MV-4-11 (cell line): Measurements from ENCODE around the gene ANKRD11.
"Not testable (repeated sequence)": the region's sequence is repeated elsewhere in the genome, so short reads cannot be mapped to it uniquely, and the experiment has no call there.

Experiments used
- DNase-seq: peaks from one replicate; lab custom pipeline; 2025; lab: John Stamatoyannopoulos, UW

The ANKRD11 gene

DNA sequence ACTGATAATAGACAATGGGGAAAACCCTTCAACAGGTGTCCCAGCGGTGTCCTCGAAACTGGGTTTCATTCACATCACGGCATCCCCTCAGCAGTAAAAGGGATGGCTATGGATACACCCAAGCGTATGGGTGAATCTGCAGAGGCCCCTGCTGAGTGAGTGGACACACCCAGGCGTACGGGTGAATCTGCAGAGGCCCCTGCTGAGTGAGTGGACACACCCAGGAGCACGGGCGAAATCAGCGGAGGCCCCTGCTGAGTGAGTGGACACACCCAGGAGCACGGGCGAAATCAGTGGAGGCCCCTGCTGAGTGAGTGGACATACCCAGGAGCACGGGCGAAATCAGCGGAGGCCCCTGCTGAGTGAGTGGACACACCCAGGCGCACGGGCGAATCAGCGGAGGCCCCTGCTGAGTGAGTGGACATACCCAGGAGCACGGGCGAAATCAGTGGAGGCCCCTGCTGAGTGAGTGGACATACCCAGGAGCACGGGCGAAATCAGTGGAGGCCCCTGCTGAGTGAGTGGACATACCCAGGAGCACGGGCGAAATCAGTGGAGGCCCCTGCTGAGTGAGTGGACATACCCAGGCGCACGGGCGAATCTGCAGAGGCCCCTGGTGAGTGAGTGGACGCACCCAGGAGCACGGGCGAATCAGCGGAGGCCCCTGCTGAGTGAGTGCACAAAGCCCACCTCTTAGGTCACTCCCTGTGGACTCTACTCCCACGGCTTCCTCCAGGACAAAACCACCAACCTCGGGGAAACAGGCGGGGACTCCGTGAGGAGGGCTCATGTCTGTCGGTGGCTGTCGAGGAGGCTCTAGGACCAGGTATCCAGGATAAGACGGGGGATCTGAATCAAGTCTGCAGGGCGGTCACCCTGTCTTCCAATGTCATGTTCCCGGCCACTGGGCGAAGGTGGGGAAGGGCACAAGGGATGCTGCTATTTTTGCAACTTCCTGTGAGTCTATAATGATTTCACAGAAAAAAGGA is 161.7 kb downstream of the ANKRD11 start:
- DNase-seq, result not testable (repeated sequence)

DNA sequence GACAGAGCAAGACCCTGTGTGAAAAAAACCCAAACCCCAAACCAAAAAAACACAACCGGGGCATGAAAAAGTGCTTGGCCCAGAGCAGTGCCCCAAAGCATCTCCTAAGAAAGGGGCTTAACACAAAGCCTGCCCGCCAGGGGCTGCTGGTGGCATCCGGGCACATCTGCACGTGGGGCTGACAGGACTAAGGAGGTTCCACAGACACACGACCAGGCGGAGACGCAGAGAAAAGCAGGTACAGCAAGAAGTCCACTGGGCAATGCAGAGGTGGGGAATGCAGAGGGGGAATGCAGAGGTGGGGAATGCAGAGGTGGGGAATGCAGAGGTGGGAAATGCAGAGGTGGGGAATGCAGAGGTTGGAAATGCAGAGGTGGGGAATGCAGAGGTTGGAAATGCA is 163.6 kb downstream of the ANKRD11 start:
- DNase-seq, result no peak

DNA sequence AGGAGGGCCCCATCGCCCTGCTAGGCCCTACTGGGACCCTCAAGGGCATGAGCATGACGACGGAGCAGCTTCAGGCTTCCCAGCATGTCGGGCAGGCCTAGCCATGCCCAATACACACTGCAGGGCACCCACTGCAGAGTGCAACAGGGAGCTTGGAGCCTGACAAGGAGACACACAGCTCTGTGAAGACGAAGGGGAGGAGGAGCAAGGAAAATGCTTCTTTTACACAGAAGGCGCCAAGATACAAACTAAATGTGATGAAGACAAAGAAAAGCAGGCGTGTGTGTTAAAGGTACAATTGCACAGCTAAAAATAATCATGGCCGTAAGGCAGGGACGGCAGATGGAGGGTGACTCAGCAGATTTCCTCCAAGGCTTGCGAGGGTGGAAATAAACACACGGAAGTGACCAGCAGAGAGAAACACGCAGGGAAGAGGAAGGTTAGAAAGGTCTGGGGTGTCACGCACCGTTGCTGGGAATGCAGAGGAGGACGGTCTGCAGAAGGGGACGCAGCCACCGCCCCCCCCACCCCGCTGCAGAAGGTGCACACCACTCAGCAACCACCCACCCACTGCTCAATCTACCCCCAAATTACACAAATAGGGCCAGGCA is 164.4 kb downstream of the ANKRD11 start:
- DNase-seq, result peak; percentile 85

DNA sequence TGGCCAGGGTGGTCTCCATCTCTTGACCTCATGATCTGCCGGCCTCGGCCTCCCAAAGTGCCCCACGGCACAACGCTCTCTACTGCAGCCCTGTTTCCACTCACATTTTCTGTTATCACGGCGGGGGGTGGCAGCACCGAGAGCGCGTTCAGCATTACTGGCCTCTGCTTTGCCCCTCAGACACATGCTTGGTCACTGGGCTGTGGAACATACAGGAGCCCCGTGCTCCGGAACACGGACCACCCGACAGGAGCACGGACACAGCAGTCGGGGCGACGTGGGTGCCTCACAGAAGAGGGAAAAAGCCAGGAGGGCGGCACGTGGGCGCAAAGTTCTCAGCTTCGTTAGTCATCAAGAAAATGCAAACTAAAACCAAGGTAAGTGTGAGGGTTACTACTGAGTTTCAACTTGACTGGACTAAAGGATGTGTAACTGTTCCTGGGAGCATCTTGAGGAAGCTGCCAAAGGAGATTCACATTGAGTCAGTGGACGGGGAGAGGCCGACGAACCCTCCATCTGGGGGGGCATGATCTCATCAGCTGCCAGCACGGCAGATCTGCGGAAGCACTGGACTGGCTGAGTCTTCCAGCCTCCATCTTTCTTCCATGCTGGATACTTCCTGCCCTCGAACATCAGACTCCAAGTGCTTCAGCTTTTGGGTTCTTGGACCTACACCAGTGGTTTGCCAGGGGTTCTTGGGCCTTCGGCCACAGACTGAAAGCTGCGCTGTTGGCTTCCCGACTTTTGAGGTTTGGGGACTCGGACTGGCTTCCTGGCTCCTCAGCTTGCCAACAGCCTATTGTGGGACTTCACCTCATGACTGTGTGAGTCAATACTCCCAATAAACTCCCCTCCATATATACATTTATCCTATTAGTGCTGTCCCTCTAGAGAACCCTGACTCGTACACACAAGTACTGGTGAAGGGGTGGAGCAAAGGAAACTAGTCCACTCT is 166.0 kb downstream of the ANKRD11 start:
- peak; percentile 21 for DNase-seq

DNA sequence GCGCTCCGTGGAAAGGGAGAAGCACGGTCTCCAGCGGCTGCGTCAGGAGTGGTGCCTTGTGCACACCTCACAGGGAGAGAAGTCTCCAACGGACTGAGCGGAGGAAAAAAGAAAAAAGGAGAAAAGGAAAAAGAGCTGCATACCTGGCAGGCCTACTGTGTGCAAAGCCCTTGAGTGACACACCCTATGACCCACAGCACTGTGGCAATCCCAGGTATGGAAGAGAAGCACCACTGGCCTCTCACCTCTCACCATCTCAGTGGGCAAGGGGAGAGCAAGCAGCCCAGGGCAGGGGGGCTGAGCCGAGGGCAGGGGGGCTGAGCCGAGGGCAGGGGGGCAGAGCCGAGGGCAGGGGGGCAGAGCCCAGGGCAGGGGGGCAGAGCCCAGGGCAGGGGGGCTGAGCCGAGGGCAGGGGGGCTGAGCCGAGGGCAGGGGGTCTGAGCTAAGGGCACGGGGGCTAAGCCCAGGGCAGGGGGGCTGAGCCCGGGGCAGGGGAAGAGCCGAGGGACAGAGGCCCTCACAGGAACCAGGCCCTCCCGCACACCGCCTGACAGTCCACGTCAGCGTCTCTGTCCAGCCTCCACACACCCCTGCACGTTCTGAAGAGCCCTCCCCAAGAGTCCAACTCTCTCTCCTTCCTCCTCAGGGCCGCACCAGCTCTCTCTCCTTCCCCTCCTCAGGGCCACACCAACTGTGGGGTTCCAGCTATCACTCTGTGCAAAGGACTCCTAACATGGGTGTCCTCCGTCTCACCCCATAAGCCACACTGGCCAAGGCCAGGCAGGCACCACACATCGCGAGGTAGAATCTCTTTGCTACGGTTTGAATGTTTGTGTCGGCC is 167.0 kb downstream of the ANKRD11 start:
- no peak for DNase-seq

DNA sequence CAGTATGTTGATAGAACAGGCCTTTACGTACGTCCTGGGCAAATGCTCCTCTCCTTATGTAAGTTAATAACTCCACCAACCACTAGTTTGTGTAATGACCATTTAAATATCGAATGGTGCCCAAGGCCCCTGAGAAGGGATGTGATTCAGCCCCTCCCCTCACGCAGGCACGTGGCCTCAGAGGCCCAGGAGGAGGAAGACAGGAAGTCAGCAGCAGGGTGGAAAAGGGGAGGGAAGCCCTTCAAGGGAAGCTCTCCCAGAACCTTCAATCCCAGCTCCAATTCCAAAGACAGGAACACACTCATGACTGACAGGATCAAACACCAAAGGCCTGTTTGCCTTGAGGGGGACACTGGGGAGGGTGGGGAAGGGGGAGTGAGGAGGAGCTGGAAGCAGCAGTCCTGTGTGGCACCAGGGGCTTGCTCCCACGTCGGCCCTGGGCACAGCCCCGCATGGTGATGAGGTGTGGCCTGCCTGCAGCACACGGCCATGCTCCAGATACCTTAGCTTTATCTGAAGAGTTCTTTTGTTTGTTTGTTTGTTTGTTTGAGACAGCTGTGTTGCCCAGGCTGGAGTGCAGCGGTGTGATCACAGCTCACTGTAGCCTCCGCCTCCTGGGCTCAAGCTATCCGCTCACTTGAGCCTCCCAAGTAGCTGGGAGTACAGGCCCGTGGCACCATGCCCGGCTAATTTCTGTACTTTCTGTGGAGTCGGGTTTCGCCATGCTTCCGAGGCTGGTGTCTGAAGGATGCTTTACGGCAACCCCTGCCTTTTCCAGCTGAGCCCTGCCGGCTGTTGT is 167.8 kb downstream of the ANKRD11 start:
- DNase-seq, result peak; percentile 22

DNA sequence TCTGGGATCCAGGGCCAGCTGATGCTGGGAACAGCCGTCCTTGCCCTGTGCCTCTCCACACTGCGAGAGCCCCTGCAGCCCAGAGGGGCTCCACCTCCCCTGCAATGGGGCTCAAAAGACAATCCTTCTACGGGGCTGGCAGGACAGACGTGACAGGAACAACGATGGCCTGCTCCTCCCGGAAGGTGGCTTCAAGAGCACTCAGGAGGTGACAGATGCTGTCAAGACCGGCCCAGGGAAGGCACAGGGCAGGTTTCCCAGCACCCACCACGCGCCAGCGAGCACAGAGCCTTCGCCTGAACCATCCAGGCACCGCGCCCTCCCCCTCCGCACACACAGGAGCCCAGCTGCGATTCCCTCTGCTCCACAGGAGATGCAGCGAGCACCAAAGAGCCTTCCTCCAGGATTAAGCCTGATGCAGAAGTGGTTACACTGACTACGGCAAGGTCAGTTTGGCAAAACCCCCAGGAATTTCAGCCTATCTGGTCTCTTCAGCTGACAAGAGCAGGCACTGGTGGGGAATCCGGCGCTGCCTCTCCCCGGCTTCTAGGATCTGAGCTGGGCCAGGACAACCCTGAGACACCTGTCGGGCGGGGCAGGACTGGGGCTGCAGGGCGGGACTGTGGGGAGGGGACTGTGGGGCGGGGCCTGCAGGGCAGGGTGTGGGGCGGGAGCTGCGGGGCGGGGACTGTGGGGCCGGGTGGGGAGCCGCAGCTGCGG is 169.4 kb downstream of the ANKRD11 start:
- no peak for DNase-seq

DNA sequence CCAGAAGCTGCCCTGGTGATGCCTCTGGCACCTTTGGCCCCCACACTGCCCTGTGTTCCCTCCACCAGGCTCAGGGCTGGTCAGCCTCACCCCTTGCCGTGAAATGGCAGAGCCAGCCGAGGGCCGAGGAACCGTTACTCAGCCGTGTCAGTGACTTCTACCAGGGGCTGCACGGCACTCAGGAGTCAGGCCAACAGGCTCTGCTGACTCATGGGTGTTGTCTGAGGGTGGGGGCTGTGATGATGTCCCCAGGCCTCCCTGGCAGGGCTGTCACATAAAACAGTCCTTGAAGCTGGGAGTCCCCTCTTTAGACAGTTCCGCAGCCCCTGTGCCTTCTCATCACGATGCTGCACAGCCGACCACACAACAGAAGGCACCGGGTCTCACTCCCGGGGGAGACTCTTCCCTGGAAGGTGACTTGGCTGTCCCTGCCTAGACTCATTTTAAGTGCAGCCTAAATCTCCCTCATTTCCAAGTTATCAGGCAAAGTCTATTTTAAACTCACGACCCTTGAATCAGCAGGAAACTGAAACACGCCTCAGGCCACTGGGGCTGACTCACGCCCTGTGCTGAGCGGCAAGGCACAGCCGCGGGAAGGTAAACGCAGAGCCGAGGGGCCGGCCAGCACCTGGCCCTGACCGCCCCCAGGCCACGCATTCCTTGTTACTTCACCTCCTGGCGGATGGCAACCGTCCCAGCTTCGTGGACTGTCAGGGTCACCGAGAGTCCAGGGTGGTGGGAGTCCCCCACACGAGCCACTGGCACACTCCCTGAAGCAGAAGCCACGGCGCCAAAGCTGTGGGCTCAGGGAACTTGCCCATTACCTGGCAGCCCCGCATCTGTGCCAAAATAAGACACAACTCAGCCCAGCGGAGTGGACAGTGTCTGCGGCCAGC is 170.2 kb downstream of the ANKRD11 start:
- peak; percentile 48 for DNase-seq

DNA sequence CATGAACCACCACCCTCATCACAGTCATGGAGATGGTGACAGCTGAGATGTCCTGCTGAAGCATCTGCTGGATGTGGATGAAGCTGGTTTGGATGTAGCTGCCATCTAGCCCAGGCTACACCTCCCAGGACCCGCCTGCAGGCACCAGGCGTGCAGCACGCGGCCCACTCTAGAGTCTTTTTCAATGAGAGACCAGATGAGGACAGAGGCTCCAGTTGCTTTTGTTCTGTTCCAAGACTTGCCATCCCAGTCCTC is 170.8 kb downstream of the ANKRD11 start:
- no peak for DNase-seq

DNA sequence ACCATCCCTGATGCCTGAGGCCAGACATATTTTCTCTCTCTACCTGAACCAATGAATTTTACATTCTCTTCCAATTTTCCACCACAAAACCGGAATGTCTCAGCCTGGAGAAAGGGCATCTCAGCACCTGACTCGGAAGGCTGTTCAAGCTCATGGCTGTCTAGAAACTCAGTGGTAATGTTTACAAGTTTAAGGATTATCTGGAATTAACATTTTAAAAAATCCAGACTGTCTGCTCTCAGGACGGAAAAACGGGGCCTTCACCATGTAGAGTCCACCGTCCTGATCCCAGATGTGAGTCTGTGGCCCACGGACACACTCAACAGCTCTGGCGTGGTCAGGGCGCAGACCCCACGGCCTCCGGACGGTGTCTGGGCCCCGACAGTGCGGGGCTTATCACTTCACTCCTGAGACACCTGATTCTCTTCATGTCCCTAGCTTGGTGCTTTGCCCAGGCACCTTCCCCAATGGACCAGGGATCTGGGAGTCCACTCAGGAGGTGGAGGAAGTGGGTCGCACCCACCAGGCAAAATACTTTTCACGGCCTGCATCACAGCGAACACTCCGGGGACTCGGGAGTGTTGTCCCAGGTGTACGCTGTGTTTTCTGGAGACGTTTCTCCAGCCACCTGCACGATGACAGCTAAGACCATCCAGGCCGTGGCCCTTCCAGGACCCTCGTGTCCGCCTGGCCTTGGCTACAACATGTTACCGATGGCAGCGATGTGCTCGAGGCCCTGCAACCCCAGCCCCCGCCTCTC is 171.3 kb downstream of the ANKRD11 start:
- DNase-seq, result no peak

DNA sequence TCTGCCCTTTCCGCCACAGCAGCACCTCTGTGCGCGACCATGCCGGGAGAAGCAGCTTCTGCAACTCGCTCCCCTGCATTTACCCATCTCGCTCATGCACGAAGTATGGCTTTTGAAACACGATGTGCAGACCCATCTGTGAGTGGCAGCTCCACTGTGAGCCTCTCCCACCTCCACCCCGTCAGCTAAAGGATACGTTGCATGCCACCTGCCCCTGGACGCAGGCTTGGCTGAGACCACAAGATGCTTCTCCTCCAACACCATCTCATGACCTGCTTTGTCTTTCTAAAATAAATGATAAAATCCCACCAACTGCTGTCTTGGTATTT is 172.0 kb downstream of the ANKRD11 start:
- DNase-seq, result no peak

DNA sequence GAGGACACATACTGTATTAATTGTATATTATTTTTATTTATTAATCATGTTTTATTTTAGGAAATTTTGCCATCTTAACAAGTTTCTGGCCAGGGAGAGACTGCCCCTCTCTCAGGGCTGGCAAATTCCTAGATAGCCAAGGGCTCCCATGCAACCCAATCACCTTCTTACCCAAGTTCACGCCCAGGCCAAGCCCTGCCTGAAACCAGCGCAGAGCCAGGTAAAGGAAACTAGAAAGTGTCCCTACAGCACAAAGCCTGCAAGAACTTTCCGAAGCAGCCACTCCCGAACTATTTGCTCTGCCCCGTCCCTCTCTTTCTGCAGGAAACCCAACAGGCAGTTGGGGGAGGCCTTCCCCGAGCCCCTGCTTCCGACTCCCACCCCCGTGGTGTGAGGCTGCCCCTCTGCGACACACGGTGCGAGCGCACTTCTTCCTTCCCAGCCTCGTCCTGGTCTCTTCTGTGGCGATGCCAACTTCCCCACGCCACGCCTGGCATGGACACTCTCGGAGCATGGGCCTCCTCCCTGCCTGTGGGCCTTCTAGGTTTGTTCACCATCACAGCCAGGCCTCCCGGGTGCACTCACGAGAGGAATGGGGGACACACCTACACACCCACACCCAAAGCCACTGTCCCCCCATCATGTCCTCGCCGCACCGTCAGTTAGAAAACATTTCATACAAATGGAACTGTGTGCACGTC is 172.5 kb downstream of the ANKRD11 start:
- no peak for DNase-seq

DNA sequence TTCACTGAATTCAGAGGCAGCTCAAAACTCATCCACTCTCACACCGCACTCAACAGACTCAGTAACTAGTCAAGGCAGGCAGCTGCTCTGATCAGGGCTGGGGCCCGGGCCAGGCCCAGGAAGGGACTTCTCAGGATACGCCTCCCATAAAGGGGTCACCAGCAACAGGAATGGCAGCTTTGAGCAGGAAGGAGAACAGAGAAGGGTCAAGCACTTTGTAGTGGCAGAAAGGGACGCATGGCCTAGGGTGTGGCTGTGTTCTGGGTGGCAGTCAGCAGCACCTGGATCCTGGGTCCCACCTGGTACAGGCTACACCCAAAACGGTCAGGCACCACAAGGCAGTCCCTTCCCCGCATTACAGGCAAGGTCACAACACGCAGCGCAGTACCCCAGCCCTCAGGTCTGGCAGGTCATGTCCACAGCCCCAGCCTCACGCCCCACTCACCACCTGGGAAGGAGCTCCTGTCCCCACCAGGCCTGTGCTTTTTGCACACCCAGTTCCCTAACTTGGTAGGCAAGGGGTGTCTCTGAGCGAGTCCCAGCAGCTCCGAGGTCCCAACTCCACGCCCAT is 173.2 kb downstream of the ANKRD11 start:
- DNase-seq, result no peak

DNA sequence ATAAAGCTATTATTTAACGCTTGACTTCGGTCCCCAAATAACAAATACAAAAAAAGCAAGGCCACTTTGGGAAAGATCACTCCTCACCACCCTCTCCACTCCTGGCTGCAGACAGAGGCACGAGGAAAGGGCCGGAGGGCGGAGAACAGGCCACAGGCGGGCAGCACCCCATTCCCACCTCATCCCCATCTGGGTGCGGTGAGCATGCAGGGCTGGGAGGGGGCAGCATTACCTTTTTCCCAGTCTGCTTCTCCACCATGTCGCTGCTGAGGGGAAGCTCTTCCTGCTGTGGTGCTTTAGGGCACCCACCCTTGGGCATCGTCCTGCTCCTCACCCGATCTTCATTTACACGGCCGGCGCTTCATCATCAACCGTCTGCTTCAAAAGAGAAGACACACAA is 173.7 kb downstream of the ANKRD11 start:
- DNase-seq, result no peak

DNA sequence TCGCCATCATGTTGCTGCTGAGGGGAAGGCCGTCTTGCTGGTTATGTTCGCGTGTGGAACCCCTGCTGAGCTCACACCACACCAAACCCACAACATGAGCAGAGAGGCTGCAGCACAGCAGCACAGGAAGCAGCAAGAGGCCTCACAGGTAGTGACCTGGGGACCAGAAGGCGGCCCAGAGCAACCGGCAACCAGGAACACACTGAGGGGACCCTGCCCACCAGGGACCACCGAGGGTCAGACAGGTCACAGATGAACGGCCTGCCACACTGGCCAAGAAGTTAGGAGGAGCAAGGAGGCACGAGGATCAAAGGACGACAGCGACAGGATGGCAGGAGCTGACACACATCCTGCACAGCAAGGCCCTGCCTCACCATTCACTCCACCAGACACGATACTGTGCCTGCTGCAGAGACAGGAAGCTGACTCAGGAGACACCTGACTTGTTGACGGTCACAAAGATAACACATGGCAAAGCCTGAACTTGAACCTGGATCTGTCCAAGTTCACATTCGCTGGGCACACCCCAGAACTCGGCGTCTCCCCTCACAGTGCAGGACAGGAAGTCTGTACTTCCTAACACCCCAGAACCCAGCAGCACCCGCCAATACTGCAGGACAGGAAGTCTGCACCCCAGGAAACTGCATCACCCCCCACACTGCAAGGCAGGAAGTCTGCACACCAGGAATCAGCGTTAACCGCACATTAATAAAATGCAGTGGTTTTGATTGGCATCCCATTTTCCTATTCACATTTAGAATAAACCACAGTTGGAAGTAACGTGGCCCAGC is 174.4 kb downstream of the ANKRD11 start:
- peak; percentile 40 for DNase-seq

DNA sequence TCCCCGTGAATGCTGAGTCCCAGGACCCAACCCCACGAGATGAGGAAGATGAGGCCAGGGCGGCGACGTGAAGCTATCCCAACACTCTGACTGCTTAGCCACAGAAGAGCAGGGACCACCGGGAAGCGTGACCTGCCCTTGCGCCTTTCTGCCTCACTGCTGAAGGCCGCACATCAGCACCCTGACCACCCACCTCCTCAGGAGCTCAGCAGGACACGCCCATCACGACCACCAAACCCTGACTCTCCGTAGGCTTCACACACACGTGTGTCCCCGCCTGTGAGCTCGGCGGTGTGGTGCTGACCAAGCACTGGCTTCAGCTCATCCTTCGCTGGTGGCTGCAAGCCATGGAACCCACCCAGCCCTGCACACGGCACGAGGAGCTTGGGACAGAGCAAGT is 175.1 kb downstream of the ANKRD11 start:
- DNase-seq, result no peak

DNA sequence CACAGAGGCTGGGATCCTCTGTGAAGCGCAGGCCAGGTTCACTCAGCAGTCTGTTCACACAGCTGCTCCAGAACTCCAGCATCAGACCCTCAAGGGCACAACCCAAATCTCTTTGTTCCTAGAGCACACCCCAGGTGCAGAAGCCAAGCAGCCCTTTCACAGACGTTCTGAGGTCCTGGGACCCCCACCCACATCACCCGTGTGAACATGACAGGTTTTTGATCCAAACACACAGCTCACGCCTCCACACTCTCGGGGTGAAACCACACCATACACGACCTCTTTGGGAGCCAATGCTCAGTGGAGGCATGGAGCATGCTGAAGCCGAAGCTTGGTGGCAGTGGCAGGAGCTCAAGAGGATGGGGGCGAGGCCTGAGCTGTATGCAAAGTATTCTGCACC is 175.5 kb downstream of the ANKRD11 start:
- DNase-seq, result no peak
